NCI-H774 (cell line): ENCODE data around the gene PIP5K1B.
"Not testable (repeated sequence)": the region's sequence is repeated elsewhere in the genome, so short reads cannot be mapped to it uniquely, and the experiment has no call there.

Experiments used
- DNase-seq: peaks from one replicate; lab custom pipeline; 2025; lab: John Stamatoyannopoulos, UW

Gene PIP5K1B, protein sequence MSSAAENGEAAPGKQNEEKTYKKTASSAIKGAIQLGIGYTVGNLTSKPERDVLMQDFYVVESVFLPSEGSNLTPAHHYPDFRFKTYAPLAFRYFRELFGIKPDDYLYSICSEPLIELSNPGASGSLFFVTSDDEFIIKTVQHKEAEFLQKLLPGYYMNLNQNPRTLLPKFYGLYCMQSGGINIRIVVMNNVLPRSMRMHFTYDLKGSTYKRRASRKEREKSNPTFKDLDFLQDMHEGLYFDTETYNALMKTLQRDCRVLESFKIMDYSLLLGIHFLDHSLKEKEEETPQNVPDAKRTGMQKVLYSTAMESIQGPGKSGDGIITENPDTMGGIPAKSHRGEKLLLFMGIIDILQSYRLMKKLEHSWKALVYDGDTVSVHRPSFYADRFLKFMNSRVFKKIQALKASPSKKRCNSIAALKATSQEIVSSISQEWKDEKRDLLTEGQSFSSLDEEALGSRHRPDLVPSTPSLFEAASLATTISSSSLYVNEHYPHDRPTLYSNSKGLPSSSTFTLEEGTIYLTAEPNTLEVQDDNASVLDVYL

DNA sequence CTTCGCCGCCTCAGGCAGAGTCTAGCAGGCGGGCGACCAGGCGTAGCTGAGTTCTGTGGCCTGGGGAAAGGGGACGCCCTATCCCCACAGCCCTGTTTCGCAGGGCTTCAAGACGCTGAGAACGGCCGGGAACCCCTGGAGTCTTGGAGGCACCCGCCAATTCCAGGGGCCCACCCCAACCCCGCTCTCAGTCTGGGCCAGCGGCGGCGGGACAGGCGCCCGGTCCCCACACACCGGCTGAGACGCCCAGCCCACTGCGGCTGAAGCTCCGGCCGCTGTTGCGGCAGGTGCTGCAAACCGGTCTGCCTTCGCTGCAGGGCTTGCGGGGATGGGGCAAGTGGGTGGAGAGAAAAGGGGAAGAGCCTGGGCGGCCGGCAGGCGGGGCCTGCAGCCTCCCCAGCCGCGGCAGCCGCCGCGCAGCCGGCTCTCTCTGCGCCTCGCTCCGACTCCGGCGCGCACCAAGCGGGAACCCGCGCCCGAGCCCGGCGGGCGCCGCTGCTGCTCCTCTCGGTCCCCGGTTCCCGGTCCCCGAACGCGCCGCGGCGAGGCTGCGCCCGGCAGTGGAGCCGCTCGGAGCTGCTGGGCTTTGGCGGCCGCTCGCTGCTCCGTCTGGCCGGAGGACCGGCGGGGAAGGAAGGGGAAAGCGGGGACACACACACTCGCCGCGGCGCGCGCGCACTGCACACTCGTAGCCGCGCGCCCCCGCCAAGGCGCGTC, at the start of gene PIP5K1B:
TSS of gene PIP5K1B (plus strand) at position 427 of the 717 bp plus-strand sequence. CDS start 117,375 bp downstream, outside the sequence.
- DNase-seq: peak; percentile 80

DNA sequence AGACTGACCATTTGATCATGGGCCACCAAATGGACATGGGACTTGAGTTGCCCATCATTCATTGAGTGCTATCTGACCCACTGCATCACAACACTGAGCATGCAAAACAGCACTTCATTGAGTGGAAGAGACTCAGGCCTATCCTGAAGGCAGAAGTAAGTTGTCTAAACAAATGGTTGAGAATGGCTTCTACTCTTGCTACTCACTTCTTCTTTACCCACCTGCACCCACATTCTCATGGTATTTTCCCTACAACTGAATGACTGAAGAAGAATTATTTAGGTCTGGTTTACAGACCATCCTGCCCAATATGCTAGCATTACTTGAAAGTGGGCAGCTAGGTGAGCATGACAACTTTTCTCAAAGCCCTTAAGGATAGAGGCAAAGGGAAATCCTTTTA, 41.0 kb upstream of the PIP5K1B start:
- DNase-seq: no peak

DNA sequence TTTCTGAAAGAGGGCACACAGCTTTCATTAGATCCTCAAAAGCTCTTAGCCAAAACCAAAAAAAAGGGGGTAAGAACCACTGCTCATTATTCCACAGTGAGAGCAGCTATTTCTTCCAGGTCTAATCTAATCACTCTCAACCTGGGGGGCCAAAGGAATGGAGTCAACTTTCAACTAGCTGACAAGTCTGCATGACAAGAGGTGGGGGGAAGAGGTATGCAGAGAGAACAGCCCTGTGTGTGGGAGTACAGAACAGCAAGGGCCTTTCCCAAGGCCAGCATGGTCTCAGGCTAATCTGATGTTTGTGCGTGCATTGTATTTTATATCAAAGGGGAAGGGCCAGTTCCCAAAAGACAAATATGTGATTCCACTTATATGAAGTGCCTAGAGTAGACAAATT, 36.9 kb upstream of the PIP5K1B start:
- DNase-seq: no peak

DNA sequence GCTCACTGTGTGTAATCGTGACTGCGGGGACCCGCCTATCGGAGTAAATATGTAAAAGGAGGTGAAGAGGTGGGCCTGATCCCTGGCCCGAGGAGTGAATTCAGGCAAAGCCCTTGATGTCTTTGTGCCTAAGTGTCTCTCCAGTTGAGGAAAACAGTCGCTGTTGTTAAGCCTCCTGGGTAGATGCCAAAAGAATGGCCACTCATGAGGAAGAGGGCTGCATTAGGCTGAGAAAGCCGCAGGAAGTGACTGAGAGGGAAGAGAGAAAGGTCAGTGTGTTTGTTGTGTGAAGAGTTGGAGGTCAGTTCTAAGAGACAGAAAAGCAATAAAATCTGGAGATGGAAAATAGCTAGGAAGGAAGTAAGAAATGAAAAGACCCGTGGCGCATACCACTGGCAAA, 35.8 kb upstream of the PIP5K1B start:
- no peak for DNase-seq

DNA sequence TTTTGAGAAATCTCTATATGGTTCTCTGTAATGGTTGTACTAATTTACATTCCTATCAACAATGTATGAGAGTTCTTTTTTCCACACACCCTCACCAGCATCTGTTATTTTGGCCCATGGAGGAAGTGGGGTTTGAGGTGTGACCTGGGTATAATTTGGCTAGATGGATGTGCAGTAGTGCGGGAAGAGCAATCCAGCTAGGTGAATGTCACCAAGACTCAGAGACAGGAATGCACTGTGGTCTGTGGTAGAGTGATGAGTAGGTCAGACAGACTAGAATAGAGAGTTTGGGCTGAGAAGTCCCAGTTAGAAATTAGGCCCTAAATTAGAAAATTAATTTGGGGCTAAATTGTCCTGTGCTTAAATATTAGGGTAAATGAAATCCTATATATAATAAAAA, 32.8 kb upstream of the PIP5K1B start:
- no peak for DNase-seq

DNA sequence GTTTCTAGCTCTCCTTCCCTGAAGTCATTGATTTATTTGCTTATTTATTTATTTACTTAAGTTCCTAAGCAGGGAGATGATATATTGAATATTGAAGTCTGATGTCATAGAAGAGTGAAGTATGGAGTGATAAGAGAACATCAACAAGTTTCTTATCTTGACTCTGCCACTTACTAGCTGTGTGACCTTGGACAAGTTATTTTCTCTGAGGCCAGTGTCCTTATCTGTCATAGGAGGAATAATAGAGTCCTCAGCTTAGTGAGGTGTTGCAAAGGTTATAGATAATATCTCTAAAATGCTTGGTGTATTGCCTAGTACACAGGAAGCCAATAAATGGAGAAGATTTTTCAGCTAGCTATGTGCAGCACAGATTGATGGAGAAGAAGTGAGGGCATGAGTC, 32.4 kb upstream of the PIP5K1B start:
- DNase-seq: no peak

DNA sequence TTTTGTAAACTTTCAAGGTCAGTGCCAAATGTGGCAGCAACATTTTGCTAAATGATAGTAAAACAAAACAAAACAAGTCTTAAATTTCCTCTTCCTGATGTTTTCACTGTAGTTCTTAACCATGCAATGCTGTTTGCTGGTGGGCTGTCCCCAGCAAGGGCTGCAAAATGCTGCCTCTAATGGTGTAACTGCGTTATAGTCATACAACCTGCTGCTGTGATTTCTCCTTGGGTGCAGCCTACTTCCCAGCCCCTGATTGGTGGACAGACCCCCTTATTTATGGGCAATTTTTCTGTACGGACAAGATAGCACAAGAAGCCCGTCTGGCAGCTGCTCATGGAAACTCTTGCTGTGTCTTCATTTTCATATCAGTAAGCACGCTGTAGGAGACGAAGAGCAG, 26.6 kb upstream of the PIP5K1B start:
- DNase-seq: no peak

DNA sequence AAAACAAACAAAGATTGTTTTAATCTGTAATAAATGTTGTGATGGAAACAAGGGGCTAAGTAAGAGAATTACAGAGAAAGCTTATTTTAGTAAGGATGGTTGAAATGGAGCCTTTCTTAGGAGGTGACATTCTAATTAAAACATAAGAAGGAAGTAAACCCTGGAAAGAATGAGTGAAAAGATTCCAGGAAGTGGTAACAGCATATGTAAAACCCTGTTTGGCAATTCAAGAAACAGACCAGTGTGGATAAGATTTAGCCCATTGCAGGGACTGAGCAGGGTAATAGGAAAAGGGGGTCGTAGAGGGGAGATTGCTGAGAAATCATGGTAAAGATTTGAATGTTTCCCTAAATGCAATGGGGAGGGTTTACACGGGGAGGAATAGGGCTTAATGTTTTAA, 21.6 kb upstream of the PIP5K1B start:
- DNase-seq: no peak

DNA sequence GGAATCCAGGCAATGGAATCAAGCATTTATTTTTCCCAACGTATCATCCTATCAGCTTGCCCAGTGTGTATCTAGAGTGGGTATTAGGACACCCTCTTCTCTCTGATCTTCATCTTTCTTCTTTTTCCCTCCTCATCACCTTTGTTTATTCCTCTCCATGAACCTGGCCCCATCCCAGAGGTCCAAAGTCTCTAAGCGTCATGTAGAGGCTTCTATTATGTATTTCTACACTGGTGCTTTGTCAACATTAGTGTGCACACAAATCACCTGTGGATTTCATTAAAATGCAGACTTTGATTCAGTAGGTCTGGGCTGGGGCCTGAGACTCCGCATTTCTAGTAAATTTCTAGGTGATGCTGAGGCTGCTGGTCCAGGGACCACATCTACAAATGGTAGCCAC, 19.8 kb upstream of the PIP5K1B start:
- DNase-seq: no peak

DNA sequence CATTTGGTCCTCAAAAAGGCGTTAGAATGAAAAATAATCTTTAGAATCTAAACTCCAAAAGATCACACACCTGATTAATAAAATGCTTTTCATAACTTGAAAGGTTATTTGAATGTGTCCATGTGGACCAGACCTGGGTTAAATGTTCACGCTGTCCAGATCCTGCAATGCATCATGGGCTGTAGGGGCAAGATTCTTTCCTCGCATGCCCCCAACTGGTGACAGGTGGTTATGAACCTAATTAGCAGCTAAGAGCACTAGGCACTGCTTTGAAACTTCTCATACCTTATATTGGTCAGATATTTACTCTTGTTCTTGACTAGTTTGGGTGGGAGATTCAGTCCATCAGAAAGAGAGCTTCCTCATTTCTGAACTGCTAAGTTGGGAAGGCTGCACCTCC, 19.3 kb upstream of the PIP5K1B start:
- DNase-seq: no peak

DNA sequence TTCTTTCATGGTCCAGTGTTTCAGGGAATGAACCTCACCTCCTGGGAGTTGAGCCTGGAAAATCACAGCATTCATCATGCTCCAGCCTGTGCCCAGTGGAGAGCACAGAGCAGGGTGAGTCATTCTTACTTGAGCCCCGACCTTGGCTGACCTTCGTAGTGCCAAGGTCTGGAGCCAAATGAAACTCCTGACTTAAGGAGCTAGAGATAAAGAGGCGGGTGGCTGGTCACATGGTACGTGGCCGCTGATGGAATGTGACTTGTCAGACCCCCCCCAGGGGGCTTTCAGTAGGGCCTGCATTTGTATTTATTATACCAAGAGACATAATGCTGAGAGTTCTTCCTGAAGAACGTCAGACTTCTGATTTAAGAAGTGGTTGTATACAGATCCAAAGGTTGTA, 15.0 kb upstream of the PIP5K1B start:
- DNase-seq: no peak

DNA sequence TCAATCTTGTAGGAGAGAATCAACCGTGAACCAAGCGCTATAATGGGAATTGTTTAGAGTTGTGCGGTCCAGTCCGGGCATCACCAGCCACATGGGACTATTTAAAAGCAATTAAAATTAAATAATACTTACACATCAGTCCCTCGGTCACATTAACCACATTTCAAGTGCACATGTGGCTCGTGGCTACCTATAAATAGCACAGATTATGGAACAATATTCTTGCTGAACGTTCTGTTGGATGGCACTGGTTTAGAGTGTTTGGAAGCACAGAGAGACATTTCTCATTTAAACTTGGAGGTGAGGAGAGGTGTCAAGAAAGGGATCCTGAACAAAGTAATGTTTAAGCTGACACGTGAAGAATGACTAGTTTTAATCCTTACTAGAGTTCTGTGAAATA, 12.5 kb upstream of the PIP5K1B start:
- DNase-seq: no peak

DNA sequence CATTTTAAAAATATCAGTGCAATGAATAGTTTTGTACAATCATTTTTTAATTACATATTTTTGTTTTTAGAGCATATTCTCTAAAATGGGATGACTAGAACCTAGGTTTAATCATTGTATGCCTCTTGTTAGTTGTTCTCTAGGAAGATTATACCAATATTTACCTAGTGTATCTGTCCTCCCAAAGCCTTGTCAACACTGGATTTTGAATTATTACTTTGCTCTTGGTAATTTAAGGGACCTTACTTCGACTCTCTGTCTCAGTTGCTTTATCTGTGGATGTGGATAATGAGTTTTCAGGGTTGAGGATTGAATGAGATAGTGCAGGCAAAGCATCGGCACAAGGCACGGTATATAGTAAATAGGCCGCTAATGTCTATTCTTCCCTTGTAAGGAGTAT, 10.9 kb upstream of the PIP5K1B start:
- no peak for DNase-seq

DNA sequence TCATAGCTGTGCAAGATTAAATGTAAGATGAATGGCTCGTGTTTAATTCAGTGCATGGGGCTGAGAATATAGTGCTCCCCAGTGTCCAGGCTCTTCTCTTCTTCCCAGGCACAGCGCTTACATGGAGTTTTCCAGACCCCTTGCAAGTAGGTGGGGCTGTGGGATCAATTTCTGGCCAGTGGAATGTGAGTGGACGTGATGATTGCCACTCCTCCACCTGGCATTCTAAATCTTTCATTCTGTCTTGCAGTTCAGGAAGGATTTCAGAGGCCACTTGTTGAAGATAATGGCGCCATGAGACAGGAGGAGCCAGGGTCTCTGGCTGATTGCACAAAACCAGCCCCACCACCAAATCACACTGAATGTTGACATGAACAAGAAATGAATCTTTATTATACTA, 7.2 kb upstream of the PIP5K1B start:
- DNase-seq: no peak

DNA sequence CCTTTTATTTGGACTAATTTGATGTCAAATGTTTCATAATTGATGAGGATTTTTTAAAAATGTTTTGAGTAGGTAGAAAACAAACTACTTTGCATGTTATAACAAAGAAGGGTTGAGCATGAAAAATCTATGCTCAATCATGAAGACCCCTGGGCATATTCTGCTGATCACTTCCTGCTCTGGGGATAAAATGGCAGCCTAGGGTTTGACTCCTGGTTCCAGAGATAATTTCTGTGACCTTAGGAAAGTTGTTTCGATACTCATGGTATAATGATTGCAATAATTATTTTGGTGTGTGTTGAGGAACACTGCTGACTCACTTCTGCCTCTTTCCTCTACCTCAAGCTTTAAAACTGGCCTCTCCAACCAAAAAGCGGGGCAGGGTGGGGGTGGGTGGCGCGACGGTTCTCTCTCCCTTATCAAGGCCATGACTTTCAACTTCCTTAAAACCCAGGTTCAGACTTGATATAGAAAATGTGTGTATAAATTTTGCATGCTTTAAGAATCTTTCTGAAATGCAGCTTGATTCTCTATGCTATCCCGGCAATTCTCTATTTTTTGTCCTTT, 6.0 kb upstream of the PIP5K1B start:
- DNase-seq: no peak

DNA sequence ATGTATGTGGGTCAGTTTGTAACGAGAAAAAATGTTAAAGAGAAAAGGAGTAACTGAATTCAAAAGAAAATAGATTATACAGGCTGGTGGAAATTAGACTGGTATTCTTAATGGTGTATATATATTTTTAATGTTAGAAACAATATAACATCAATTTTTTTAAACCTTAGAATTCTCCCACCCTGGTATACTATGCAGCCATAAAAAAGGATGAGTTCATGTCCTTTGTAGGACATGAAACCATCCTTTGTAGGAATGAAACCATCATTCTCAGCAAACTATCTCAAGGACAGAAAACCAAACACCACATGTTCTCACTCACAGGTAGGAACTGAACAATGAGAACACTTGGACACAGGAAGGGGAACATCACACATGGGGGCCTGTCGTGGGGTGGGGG, 5.4 kb upstream of the PIP5K1B start:
- not testable (repeated sequence) for DNase-seq

DNA sequence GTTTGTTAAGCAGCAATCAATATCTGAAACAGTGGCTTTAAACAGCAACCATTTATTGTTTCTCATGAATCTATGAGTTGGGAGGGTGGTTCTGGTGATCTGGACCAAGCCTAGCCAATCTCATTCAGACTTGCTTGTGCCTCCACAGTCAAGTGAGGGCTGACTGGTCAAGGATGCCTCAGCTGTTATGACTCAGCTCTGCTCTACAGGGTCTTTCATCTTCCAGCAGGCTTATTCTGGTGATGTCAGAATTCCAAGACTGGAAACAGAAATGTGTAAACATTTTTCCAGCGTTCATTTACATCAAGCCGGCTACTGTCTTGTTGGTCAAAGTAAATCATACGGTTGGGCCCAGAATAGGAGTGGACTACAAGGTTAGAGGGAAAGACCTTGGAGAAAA, 2.5 kb upstream of the PIP5K1B start:
- DNase-seq: no peak

DNA sequence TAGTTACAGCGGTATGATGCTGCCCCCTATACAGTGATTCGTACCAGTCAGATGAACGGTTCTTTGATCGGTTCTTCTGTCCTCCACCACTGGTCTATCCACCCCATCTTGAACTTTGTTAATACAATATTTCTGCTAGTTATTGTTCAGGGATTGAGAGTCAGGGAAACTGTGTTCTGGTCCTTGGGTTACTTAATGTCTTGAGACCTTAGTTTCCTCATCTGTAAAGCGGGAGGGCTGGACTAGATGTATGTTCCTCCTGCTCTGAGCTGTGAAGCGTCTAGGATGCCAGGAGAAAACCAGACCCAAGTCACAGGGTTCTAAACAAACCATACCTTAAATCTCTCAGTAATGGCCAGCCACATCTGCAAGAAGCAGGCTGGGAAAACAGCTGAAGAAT, 1.4 kb upstream of the PIP5K1B start:
- no peak for DNase-seq

DNA sequence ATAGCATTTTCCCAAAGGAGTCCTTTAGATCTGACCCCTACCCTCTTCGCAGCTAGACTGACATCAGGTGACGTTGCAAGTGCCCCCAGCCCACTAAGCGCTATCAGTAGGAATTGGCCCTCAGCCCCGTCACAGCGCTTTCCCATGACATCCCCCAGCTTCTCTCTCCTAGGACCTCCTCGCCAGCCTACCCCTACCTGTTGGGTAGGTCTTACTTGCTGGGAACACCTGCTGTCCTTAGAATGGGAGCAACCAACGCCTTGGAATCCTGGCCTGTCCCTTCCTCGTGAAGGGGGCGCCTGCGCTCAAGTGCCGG, 584 bp upstream of the PIP5K1B start:
- DNase-seq: no peak

DNA sequence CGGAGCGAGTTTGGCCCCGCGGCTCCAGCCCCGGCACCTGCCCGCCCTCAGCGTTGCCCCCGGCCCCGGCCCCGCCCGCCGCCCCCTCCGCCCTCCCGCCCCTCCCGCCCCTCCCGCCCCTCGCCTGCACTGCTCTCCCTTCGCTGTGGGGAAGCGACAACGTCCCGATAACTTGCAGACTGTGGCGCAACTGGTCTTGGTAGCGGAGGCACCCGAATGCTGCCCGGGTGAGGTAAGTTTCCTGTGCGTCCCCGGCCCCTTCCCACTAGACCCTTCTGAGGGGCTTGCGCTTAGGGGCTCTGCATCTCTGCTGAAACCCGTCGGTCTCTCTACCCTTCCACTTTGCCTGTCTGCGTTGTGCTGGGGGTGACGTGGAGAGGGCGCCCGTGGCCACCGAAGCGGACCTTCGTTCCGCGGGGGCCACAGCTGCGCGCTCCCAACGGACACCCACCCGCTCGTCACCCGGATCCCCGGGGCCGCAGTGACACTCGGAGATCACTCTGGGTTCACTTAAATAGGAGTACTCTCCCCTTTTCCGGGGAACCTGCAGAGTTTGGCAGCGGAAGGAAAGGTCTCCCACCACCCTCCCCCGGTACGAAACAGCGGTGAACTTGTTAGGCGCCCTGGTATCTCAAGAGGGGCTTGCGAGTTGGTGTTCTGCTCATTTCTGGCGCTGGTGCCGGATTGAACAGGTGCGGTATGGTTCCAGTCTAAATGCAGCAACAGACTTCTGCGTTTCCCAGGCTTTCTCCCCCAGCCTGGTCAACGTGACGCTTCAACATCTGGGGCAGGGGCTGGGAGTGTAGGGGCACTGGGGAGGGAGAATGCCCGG, 707 bp downstream of the PIP5K1B start:
- DNase-seq: peak; percentile 58

DNA sequence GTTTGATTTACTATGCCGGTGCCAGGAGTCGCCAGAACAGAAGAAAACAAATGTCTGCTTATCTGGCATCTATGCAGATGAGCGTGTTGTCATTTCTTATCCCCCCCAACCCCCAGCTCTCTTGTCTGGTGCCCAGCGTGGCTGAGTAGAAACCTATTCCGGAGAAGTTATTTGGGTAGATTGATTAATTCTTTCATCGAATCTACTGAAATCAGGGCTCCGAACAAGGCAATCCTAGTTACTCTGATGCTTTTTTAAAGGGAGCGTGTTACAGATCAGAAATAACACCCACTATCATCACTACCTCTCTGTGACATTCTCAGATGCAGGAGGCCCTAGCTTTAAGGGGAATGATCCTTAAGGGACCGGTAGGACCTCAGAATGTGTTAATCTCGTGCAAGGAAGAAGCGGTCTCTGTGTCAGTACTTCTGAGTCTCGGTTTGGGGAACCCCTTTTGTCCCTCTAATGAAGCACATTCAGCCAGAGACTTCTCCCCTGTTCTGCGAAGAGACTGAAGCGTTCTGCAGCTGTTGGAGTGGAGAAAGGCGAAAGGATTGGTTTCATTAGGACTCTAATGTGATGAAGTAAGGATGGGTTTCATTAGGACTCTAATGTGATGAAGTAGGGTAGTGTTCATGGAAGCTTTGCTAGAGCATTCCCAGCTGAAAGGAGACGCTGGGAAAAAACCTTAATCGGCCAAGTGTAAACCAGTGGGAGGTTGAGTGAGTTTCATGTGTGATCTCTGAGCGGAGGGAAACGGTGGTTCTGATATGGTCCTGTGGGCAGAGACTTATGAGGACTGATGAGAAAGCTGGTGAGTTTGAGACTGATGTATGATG, 1.5 kb downstream of the PIP5K1B start:
- no peak for DNase-seq
